Trophoblast cell (in vitro differentiated cells and primary cell): ENCODE results near the gene C4orf36.

Experiments
- DNase-seq, 2 donors: peaks; one replicate each; pipeline ENCODE4 v3.0.0-alpha.2; 2016
- H2AFZ ChIP-seq: 2 replicates; pipeline ENCODE4 v1.6.1; 2013; ENCODE audit warnings: low read length, moderate library complexity, mild to moderate bottlenecking; ENCODE audit not compliant: insufficient read depth, poor library complexity
- H2AK5ac ChIP-seq: 2 replicates; pipeline ENCODE4 v1.6.1; 2013; ENCODE audit warnings: mild to moderate bottlenecking, low read length
- H2BK120ac ChIP-seq: 2 replicates; pipeline ENCODE4 v1.6.1; 2013; ENCODE audit warnings: low read length, mild to moderate bottlenecking, moderate library complexity; ENCODE audit not compliant: insufficient read depth, poor library complexity
- H2BK12ac ChIP-seq: 2 replicates; pipeline ENCODE4 v1.6.1; 2013; ENCODE audit warnings: mild to moderate bottlenecking, low read length, moderate library complexity
- H2BK5ac ChIP-seq: 2 replicates; pipeline ENCODE4 v1.6.1; 2013; ENCODE audit warnings: low read length, low read depth, moderate library complexity, mild to moderate bottlenecking; ENCODE audit not compliant: poor library complexity
- H3K14ac ChIP-seq: 2 replicates; pipeline ENCODE4 v1.6.1; 2013; ENCODE audit warnings: mild to moderate bottlenecking, low read length
- H3K18ac ChIP-seq: 2 replicates; pipeline ENCODE4 v1.6.1; 2013; ENCODE audit warnings: mild to moderate bottlenecking, low read length
- H3K23ac ChIP-seq: 2 replicates; pipeline ENCODE4 v1.6.1; 2013; ENCODE audit warnings: low read length
- H3K27ac ChIP-seq: 2 replicates; pipeline ENCODE4 v1.5.1; 2013; ENCODE audit warnings: low read depth, mild to moderate bottlenecking, inconsistent platforms, low read length, moderate library complexity
- H3K27me3 ChIP-seq: 2 replicates; pipeline ENCODE4 v1.6.1; 2013; ENCODE audit warnings: inconsistent platforms, mild to moderate bottlenecking, low read length, moderate library complexity; ENCODE audit not compliant: insufficient read depth
- H3K36me3 ChIP-seq, 2 experiments: 1 replicate in 1 of 2; 2 replicates in 1 of 2; pipeline ENCODE4 v1.6.1; 2013; ENCODE audit warnings: low read length in 2 of 2, mild to moderate bottlenecking in 2 of 2, moderate library complexity in 1 of 2; ENCODE audit not compliant: insufficient read depth in 2 of 2, control insufficient read depth in 1 of 2
- H3K4ac ChIP-seq: 2 replicates; pipeline ENCODE4 v1.6.1; 2013; ENCODE audit warnings: low read depth, mild to moderate bottlenecking, low read length, moderate library complexity
- H3K4me1 ChIP-seq, 2 experiments: 1 replicate in 1 of 2; 2 replicates in 1 of 2; pipeline ENCODE4 v1.6.1; 2013; ENCODE audit warnings: low read length in 2 of 2, mild to moderate bottlenecking in 2 of 2, moderate library complexity in 1 of 2; ENCODE audit not compliant: insufficient read depth in 2 of 2, control insufficient read depth in 1 of 2
- H3K4me2 ChIP-seq: 2 replicates; pipeline ENCODE4 v1.6.1; 2013; ENCODE audit warnings: inconsistent platforms, mild to moderate bottlenecking, low read length, moderate library complexity
- H3K4me3 ChIP-seq: 2 replicates; pipeline ENCODE4 v1.5.1; 2013; ENCODE audit warnings: mild to moderate bottlenecking, low read depth, low read length, inconsistent platforms
- H3K79me1 ChIP-seq: one replicate; pipeline ENCODE4 v1.6.1; 2013; ENCODE audit warnings: low read length
- H3K79me2 ChIP-seq: 2 replicates; pipeline ENCODE4 v1.6.1; 2013; ENCODE audit warnings: low read length, mild to moderate bottlenecking; ENCODE audit not compliant: control insufficient read depth, insufficient read depth, poor library complexity
- H3K9ac ChIP-seq: 2 replicates; pipeline ENCODE4 v1.6.1; 2013; ENCODE audit warnings: mild to moderate bottlenecking, low read length
- H3K9me3 ChIP-seq: 2 replicates; pipeline ENCODE4 v1.6.1; 2013; ENCODE audit warnings: low read depth, mild to moderate bottlenecking, control low read depth, inconsistent platforms, low read length; ENCODE audit not compliant: insufficient read depth
- H4K12ac ChIP-seq: 2 replicates; pipeline ENCODE4 v1.6.1; 2013; ENCODE audit warnings: low read depth, mild to moderate bottlenecking, low read length, moderate library complexity
- H4K8ac ChIP-seq: 2 replicates; pipeline ENCODE4 v1.6.1; 2013; ENCODE audit warnings: low read depth, mild to moderate bottlenecking, low read length, moderate library complexity
- H4K91ac ChIP-seq: one replicate; pipeline ENCODE4 v1.6.1; 2013; ENCODE audit warnings: low read depth, mild to moderate bottlenecking, low read length, moderate library complexity
- WGBS: extraction: QIAGEN DNeasy Blood & Tissue Kit; methylation state at CpG from one replicate; pipeline ENCODE4 v1.1.7; 2013; ENCODE audit warnings: missing lambda C conversion rate; ENCODE audit not compliant: insufficient read length, insufficient coverage; ENCODE audit errors: extremely low coverage; 5-methylcytosine and 5-hydroxymethylcytosine counted together

The C4orf36 gene

DNA sequence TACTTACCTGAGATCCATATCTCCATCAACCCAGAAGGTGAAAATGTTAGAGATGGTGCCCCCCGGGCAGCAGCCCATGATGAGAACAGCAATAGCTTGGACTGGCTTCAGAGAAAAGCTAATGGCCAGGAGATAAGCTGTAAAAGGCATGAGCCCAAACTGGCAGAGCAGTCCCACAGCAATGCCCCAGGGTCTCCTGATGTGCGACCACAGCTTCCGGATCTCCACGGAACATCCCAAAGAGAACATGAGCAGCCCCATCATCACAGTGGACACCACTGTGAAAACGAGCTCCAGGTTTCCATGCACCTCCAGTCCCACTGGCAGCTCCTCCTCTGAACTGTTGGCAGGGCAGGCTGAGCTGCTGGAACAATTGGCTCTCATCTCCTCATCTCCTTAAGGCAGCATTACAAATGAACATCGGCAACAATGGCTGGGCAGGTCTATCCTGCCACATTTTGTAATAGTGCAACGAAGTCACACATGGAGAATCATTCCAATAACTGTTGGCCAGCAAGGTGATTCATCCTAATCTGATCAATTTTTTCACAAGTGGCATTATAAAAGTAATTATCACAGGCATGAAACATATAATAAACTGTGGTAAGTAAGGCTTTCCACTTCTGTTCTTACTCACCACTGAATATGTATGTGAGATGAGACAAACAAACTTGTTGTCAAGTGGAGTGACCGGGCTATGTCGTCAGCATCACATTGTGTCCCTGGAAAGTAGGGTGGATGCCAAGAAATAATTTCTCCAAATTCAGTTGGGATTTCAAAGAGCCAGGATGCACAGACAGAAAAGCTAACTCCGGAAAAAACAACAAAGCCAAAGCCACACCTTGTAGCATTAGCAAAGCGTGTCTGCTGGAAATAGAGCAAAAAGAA is 43.2 kb downstream of the C4orf36 start, which contains the start of gene SLC10A6:
TSS of gene SLC10A6 (minus strand) at position 653 of the 888 bp plus-strand sequence. CDS start at position 384, 269 bp downstream.
- Histone ChIP-seq H3K79me2 (no peaks in the 10 kb centered on the region), H4K8ac (no peak within 1 kb of the TSS), H3K27me3 (no peaks in the 10 kb centered on the region), H3K79me1 (peaks cover 2% of the 10 kb centered on the region), H3K4me3 (no peak within 1 kb of the TSS), H2BK12ac (no peak within 1 kb of the TSS), H3K4ac (no peak within 1 kb of the TSS), H3K9ac (no peak within 1 kb of the TSS), H3K27ac (peak within 1 kb of the TSS; percentile 12), H3K9me3 (no peaks in the 10 kb centered on the region), H3K18ac (no peak within 1 kb of the TSS), H3K4me2 (no peak within 1 kb of the TSS), H3K36me3 (no peaks in the 10 kb centered on the region), H2BK120ac (no peak within 1 kb of the TSS), H4K12ac (no peak within 1 kb of the TSS), H4K91ac (no peak within 1 kb of the TSS), H3K14ac (no peak within 1 kb of the TSS), H3K4me1 (peaks cover 9 to 10% of the 10 kb centered on the region in 2 experiments), H2AK5ac (no peak within 1 kb of the TSS), H2BK5ac (no peak within 1 kb of the TSS), H2AFZ (no peak within 1 kb of the TSS), H3K23ac (no peak within 1 kb of the TSS)
- peak; percentile 30 to 37 for DNase-seq
- WGBS, result no CpG with 5 or more reads among the region's 11 CpGs

DNA sequence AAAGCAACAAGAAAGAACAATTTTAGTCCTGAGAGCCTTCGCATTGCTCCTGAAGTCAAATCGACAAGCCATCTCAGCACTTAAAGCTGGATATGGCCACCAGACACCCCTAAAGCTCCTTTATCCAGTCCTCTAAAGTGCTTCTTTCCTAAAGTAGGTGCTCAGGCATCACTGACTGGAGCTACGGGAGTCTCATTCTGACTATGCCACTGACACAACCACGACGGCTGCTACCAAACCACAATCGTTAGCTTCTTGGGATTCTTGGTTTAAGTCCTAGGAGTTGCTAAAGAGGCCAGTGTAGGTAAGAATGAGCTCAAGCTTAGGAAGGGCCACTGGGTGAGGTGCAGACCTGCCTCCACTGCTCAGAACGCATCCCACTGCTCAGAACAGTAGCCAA is 44.1 kb downstream of the C4orf36 start:
- no peak overlapping the region for H2BK12ac ChIP-seq
- H3K4me2 ChIP-seq, result no peak overlapping the region
- no peak overlapping the region for H2BK120ac ChIP-seq
- H3K4ac ChIP-seq, result no peak overlapping the region
- H3K27me3 ChIP-seq, result no peaks in the 10 kb centered on the region
- peak; percentile 27 to 41 for DNase-seq
- peak overlapping the region; percentile 12 for H3K27ac ChIP-seq
- H3K9ac ChIP-seq, result no peak overlapping the region
- peaks cover 9 to 10% of the 10 kb centered on the region in 2 experiments for H3K4me1 ChIP-seq
- no peak overlapping the region for H3K14ac ChIP-seq
- H3K79me2 ChIP-seq, result no peaks in the 10 kb centered on the region
- H3K9me3 ChIP-seq, result no peaks in the 10 kb centered on the region
- peaks cover 2% of the 10 kb centered on the region for H3K79me1 ChIP-seq
- H3K4me3 ChIP-seq, result no peak overlapping the region
- no peak overlapping the region for H2BK5ac ChIP-seq
- H4K8ac ChIP-seq, result no peak overlapping the region
- no CpG with 5 or more reads among the region's 7 CpGs for WGBS
- H2AFZ ChIP-seq, result no peak overlapping the region
- H4K12ac ChIP-seq, result no peak overlapping the region
- no peak overlapping the region for H4K91ac ChIP-seq
- no peak overlapping the region for H3K23ac ChIP-seq
- H2AK5ac ChIP-seq, result no peak overlapping the region
- H3K18ac ChIP-seq, result no peak overlapping the region
- no peaks in the 10 kb centered on the region for H3K36me3 ChIP-seq

DNA sequence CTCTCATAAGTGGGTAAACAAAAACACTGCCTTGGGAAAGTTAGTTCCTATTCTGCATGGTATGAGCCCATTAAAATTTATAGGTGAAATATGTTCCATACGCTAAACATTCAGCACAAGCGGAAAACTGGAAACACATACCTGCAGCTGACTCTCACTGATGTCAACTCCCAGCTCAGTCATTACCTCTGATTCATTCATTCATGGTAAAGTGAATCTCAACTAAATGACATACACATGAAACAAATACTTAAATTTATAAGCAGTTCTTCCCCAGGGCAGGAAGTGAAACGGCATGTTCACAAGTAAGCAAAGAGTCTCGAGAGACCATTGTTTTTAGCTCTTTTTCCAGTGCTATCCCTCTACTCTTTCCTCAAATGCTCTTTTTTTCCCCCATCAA is 44.7 kb downstream of the C4orf36 start:
- no peak overlapping the region for H4K8ac ChIP-seq
- DNase-seq, result no peak
- H3K23ac ChIP-seq, result no peak overlapping the region
- H3K9me3 ChIP-seq, result no peaks in the 10 kb centered on the region
- H4K12ac ChIP-seq, result no peak overlapping the region
- no peak overlapping the region for H3K9ac ChIP-seq
- no peak overlapping the region for H3K27ac ChIP-seq
- no peak overlapping the region for H2BK5ac ChIP-seq
- H2AFZ ChIP-seq, result no peak overlapping the region
- H3K79me1 ChIP-seq, result peaks cover 2% of the 10 kb centered on the region
- H3K36me3 ChIP-seq, result no peaks in the 10 kb centered on the region
- no peaks in the 10 kb centered on the region for H3K79me2 ChIP-seq
- H3K4me1 ChIP-seq, result peaks cover 9 to 10% of the 10 kb centered on the region in 2 experiments
- H2AK5ac ChIP-seq, result no peak overlapping the region
- H3K4me3 ChIP-seq, result no peak overlapping the region
- H3K18ac ChIP-seq, result no peak overlapping the region
- no peaks in the 10 kb centered on the region for H3K27me3 ChIP-seq
- H2BK120ac ChIP-seq, result no peak overlapping the region
- no peak overlapping the region for H2BK12ac ChIP-seq
- H3K4me2 ChIP-seq, result no peak overlapping the region
- H3K14ac ChIP-seq, result no peak overlapping the region
- H3K4ac ChIP-seq, result no peak overlapping the region
- no CpG with 5 or more reads among the region's 4 CpGs for WGBS
- no peak overlapping the region for H4K91ac ChIP-seq

DNA sequence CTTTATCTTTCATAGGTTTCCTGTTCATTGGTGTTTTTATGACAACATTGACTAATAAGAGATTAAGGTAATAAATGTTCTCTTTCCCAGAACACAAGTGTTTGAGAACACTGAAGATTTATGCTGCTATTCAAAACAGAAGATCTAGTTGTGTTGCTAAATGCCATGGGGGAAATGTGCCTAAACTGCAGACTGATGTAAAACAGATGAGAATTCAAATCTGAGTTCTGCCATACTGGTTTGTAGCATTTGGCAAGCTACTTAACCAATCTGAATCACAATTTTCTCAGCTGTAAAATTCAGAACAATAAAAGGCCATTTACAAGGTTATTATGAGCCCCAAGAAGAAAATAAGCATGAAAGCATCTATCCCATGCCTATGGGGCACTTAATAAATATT is 45.3 kb downstream of the C4orf36 start:
- Histone ChIP-seq H3K79me2 (no peaks in the 10 kb centered on the region), H3K4me1 (peaks cover 9 to 10% of the 10 kb centered on the region in 2 experiments), H2BK120ac (no peak overlapping the region), H3K36me3 (no peaks in the 10 kb centered on the region), H3K18ac (no peak overlapping the region), H3K23ac (no peak overlapping the region), H3K27me3 (no peaks in the 10 kb centered on the region), H2BK12ac (no peak overlapping the region), H3K9me3 (no peaks in the 10 kb centered on the region), H4K12ac (no peak overlapping the region), H3K4me2 (no peak overlapping the region), H3K27ac (no peak overlapping the region), H4K91ac (no peak overlapping the region), H3K9ac (no peak overlapping the region), H2AK5ac (no peak overlapping the region), H4K8ac (no peak overlapping the region), H3K14ac (no peak overlapping the region), H2AFZ (no peak overlapping the region), H3K4me3 (no peak overlapping the region), H3K4ac (no peak overlapping the region), H3K79me1 (peaks cover 2% of the 10 kb centered on the region), H2BK5ac (no peak overlapping the region)
- no peak for DNase-seq
